ENCODE measurements around the gene MEFV.
"Not testable (repeated sequence)": the region's sequence is repeated elsewhere in the genome, so short reads cannot be mapped to it uniquely, and the experiment has no call there.

DNA sequence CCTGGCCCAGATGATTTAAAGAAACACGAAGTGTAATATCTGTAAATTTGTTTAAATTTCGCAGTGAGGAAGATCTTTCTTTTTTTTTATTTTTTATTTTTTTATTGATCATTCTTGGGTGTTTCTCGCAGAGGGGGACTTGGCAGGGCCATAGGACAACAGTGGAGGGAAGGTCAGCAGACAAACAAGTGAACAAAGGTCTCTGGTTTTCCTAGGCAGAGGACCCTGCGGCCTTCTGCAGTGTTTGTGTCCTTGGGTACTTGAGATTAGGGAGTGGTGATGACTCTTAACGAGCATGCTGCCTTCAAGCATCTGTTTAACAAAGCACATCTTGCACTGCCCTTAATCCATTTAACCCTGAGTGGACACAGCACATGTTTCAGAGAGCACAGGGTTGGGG lies 14.3 kb upstream of the MEFV start:
- TF ChIP-seq CTCF, POLR2A (IDR thresholded peaks at IDR 0.05): not testable (repeated sequence)

Data from lower leg skin (tissue), 3 donors.